NCI-H510A (cell line): ENCODE results near the gene CLCN7.
"Not testable (repeated sequence)": the region's sequence is repeated elsewhere in the genome, so short reads cannot be mapped to it uniquely, and the experiment has no call there.

Experiments used
- DNase-seq: peaks from one replicate; lab custom pipeline; 2025; lab: John Stamatoyannopoulos, UW

CLCN7 gene

DNA sequence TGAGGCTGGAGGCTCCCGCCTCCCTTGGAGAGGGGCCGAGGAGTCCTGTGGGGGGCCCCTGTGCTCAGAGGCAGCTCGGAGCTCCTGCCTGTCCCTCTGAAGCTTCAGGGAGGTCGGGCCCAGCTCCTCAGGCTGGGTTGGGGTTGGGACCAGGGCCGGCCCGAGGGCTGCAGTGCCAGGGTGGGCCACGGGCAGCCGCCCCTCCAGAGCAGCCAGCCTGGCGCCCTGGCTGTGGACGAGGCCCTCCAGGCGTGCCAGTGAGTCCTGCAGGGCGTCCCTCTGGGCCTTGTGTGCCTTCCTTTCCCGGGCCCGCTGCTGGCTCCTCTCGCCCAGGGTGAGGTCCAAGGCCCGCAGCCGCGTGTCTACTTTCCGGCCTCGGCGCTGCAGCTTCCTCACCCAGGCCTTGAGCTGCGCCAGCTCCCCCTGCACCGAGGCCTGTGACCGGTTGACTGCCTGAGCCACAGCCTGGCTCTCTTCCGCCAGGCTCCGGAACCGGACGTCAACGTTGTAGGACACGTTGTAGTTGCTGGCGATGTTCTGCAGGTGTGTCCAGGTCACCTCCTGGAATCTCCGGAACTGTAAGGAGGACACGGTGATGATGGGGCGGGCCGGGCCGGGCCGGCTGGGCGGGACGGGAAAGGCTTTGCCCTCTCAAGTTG lies 12.7 kb upstream of the CLCN7 start:
- DNase-seq, result no peak

DNA sequence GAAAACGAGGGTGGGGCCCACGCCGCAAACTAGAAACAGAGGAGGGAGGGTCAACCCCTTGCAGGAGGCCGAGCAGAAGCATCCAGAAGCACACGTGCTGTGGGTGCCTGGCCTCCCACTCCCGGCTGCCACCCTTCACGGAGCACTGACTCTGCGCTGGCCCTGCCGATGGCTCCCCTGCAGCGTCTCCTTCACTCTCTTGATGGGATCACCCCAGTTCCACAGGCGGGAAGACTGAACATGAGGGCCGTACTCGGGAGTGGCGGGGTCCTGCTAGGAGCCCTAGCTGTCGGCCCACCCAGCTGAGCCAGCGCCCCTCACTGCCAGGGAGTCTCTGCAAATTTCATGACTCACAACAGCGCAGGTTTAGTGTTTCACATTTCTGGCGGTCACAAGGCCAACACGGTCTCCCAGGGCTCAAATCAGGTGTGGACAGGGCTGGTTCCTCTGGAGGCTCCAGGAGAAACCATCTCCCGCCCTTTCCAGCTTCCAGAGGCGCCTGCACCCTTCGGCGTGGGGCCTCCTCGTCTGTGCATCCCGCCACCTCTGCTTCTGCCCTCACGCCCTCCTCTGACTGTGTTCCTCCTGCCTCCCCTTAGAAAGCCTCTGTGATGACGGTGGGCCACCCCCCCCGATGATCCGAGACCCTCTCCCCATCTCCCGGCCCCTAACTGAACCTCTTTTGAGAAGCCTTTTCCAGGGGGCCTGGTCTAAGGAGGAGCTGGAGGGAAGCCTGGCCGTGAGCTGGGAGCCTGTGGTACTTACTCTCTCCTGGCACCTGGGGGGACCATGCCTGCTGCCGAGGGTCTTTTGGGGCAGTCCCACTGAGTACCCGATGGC lies 11.9 kb upstream of the CLCN7 start:
- DNase-seq, result no peak

- no peak for DNase-seq
These were observed 11.1 kb upstream of the CLCN7 start for GRCh38 chr16:1485847-1486496.

DNA sequence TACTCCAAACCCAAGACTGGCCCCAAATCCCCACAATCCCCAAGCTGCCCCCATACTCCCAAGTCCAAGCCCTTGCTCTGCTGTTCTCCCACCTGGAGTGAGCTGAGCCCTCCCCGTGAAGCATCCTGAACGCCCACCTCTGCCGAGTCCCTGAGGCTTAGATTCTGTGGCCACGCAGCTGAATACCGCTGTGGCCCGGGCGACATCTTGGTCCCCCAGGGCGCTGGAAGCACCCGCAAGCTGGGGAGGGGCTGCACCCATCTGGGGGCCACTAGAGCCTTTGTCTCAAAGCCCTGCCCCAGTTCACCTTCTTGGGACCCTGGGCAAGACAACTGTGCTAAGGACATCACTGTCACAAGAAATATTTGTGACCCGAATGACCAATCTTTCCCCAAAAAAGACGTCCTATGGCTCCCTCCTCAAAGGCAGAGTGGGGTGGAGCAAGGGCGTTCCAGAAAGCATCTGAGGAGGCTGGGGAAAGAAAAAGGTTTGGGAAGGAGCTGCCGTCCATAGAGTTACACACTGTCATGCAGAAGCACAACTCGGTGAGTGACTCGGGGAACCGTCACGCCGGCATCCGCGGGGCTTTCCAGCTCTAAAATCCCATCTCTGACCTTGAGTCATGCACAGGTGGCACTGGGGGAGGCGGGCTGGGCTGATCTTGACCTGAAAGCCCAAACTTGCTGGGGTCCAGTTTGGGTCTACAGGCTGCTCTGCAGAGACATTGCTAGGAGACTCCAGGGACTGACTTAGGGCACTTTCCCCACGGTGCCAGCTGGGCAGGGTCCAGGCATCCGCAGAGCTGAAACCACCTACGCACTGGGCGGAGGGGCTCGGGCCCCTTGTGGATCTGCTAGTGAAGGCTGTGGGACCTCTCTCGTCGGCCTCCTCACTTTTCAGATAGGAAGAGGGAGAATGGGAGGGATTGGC lies 7.3 kb upstream of the CLCN7 start:
- no peak for DNase-seq

GRCh38 chr16:1478937-1479336 lies 4.1 kb upstream of the CLCN7 start:
- not testable (repeated sequence) for DNase-seq

DNA sequence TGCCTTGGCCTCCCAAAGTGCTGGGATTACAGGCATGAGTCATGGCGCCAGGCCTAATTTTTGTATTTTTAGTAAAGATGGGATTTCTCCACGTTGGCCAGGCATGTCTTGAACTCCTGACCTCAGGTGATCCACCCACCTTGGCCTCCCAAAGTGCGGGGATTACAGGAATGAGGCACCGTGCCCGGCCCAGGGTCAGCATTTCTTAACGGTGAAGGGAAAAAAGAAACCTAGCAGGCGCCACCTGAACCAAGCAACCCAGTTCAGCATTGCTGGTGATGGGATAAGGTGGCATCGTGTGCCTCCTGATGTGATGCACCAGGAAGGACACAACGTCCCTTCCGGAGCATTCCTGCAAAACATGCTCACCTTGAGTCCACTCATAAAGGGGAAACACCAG lies 2.2 kb upstream of the CLCN7 start:
- no peak for DNase-seq

- no peak for DNase-seq
These were observed 805 bp upstream of the CLCN7 start for GRCh38 chr16:1475552-1476114.

DNA sequence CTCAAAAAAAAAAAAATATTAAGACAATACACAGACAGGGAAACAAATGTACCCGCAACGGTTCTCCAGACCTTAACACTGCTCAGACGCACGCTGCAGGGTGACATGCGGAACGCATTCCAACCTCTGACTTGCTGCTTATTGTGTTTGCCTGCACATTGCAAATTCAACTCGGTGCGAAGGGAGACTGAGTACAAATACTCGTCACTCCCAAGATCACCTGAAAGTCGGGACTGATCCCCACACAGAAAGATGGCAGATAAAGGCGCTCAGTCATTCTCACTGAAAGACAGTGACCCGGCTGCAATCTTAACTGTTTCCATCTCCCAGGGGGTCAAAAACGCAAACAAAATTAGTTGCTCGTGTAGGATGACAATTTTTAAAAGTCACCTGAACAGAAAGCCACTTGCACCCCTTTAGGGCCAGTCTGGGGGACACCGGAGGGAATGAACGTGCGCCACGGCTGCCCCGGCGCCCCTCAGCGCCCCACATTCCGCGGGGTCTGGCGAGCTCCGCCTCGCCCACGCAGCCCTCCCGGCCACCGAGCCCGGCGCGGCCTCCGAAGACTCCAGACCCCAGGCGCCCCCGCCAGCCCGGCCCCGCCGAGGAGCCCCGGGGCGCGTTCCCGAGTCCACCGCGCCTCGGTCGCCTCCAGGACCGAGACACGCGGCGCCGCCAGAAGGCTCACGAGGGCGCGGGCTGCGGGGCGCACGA lies 589 bp downstream of the CLCN7 start:
- DNase-seq, result no peak

- no peak for DNase-seq
These were observed 1.9 kb downstream of the CLCN7 start for GRCh38 chr16:1472974-1473373.

DNA sequence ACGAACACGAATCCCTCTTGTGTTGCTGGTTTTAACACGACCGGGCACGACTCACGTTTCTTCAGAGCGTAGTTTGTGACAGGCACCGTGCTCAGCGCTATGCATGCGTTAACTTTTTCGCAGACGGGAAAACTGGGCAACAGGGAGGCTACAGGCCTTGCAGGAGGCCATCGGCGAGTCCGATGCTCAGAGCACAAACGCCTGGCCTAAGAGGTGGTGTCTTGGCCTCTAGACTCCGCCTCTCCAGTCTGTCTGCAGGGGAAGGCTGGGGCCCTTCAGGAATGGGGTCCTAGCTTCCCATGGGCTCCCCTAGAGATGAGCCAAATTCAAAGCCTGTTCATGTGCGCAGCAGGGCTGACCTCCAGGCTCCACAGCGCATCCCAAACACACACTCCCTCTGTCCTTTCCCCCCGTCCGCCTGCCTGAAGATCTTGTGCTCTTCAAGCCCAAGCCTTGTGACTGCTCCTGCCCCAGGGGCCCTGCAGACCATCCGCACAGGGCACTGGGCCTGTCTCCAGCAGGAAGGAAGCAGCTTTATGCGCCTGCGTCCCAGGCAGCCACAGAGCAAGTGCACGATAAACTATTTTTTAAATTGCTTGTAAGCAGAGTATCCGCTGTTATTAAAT lies 3.1 kb downstream of the CLCN7 start:
- DNase-seq, result no peak

GRCh38 chr16:1470481-1471251 lies 4.2 kb downstream of the CLCN7 start:
- no peak for DNase-seq

- no peak for DNase-seq
These were observed 5.1 kb downstream of the CLCN7 start for GRCh38 chr16:1469693-1470201.

GRCh38 chr16:1469141-1469540 lies 5.7 kb downstream of the CLCN7 start:
- DNase-seq, result not testable (repeated sequence)

GRCh38 chr16:1468426-1468810 lies 6.4 kb downstream of the CLCN7 start:
- DNase-seq, result no peak

GRCh38 chr16:1466968-1467521 lies 7.8 kb downstream of the CLCN7 start:
- no peak for DNase-seq

DNA sequence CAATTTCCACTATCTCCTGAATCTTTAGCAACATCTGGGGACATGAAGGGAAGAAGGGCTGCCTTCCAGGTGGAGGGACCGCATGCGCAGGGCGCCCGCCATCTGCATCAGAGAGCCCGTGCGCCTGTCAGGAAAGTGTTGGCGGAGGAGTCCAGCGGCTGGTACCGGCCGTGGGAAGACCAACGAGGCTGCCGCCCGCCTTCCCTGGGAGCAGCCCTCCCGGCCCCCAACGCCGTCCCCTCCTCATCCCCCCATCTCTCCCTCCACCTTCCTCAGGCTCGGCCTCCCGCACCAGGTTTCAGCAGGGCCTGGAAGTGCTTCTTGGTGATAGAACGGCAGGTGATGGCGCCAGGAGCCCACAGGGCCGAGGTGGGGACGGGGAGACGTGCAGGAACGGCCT lies 8.8 kb downstream of the CLCN7 start:
- no peak for DNase-seq

DNA sequence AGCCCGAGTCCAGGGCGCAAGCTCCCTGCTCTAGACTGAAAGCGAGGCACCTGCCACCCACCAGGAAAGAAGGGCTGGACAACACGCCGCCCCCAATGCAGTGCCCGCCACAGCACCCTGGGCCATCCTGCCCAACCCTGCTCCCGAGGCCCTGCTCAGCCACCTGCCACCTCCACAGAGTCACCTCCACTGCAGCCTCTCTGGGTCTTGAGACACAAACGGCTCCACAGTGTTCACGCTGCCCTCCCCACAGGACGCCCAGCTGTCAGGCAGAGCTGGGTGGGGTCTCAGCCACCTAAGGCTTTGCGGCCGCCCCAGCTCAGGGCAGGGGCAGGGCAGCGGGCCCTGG lies 9.3 kb downstream of the CLCN7 start:
- no peak for DNase-seq

GRCh38 chr16:1464894-1465566 lies 9.8 kb downstream of the CLCN7 start:
- no peak for DNase-seq
